Fibroblast of skin of scalp (primary cell): ENCODE data around the gene TRMT10C. TPM values are rescaled to one million over a fixed set of nuclear protein-coding genes. Genes with fewer than 3 reads are reported as not detected.
"Not testable (repeated sequence)": the region's sequence is repeated elsewhere in the genome, so short reads cannot be mapped to it uniquely, and the experiment has no call there.

Experiments
- DNase-seq: peaks from one replicate; pipeline ENCODE4 v3.0.0-alpha.2; 2013
- polyA plus RNA-seq, 2 experiments: library from polyadenylated mRNA; unstranded; fragments of 120-200 nt; gene quantifications; one replicate each; pipeline ENCODE4 v1.2.1, GENCODE V29; 2013; ENCODE audit not compliant: insufficient read length in 2 of 2

Gene TRMT10C
- 16.8 TPM for polyA plus RNA-seq (2013, experiment 1 of 2; ENCODE audit: insufficient read length)
- polyA plus RNA-seq (2013, experiment 2 of 2; ENCODE audit: insufficient read length) = 19.4 TPM

DNA sequence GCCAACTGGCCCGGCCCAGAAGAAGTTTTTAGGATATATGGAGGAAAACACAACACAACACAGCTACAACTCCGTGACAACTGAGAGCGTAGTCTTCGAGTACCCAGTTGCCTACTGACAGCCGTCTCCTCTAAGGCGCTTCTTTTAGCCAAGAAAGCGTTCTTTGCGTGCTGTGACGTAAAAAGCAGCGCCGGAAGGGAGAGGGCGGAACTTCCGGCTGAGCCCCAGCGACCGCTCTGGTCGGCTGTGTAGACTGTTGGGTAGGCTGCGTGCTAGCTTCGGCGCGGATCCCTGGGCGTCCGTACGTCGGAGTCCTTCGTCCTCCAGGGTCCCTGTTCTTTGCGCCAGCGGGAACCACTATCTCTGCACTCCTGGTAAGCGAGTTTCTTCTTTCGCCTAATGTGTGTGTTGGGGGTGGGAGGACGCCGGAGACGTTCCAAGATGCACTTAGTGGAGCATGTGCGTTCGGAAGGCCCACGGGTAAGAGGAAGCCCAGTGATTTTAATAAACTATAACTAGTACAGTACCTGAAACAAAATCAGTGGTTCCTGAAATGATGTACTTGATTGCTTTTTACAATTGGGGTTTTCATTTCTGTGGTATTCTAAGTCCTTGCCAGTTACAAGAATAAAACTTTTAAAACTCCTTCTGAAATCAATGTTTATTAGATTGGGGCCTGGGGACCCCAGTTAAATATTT is at the start of gene TRMT10C:
TRMT10C (plus strand) TSS at position 239 of the 699 bp plus-strand sequence. CDS start 2,914 bp downstream, outside the sequence.
- peak; percentile 94 for DNase-seq

DNA sequence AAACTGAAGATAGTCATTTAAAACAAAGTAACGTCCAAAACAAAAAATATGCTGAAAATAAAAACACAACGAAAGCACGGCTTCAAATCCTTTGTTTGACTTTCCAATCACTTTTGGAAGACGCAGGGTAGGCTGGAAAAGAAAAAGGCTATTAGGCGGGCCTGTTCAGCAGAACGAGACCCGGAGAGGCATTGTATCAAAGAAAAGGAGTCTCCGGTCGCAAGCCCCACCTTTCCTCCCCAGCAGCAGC is 49.3 kb upstream of the TRMT10C start:
- DNase-seq = no peak

DNA sequence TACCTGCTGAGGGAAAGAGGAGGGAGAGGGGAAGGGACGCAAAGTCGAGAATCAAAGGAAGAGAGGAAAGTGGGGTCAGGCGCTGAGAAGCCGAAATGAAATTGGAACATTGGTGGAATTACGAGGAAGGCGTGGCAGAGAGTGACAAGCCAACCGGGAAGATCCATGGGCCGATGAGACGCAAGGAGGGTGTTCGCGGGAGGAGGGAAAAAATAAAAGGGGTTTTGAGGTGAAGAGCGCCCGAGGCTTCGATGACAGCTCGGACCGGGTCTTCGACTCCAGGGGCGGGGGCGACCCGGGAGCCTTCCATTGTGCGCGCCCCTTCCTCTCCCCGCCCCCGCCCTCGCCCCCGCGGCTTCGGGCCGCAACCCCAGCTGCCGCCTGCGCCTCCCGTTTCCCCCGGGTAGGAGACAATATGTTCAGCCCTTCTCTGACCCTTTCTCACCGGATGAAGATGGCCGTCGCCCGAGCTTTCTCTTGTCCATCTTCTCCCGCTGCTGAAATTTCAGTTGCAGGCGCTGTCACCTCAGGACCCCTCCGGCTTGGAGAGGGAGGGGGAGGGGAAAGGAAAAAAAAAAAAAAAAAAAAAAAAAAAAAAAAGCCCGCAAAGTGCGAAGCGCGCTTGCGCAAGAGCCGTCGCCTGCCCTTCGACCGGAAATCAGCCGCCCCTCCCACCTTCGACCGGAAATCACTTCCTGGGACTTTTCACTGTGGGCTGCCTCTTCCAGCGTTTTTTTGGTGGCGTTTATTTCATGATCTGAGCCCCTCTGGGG is 48.8 kb upstream of the TRMT10C start, which contains the start of gene SENP7:
SENP7 (minus strand) TSS at position 567 of the 773 bp plus-strand sequence; CDS start at position 485, 82 bp downstream.
- DNase-seq = peak; percentile 87

GRCh38 chr3:101513419-101513986 is 48.2 kb upstream of the TRMT10C start:
- DNase-seq = no peak

DNA sequence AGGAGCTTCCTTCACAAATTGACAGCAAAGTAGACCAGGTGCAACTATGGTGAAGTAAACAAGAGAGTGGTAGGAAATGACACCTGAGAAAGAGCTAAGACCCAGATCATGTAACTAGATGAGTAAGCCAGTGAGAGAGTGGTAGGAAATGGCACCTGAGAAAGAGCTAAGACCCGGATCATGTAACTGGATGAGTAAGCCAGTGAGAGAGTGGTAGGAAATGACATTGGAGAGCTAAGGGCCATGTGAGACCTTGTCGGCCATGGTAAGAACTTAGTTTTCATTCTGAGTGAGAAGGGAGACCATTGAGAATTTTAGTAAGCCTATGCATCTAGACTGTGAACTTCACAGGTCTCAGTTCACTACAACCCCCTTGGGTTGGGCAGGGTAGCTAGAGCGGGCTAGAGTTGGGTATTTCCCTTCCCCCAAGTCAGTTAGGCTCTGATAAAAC is 43.2 kb upstream of the TRMT10C start:
- no peak for DNase-seq

- DNase-seq = no peak
Measured at GRCh38 chr3:101519685-101520365, 41.8 kb upstream of the TRMT10C start.

GRCh38 chr3:101521211-101521701 is 40.4 kb upstream of the TRMT10C start:
- DNase-seq = no peak

DNA sequence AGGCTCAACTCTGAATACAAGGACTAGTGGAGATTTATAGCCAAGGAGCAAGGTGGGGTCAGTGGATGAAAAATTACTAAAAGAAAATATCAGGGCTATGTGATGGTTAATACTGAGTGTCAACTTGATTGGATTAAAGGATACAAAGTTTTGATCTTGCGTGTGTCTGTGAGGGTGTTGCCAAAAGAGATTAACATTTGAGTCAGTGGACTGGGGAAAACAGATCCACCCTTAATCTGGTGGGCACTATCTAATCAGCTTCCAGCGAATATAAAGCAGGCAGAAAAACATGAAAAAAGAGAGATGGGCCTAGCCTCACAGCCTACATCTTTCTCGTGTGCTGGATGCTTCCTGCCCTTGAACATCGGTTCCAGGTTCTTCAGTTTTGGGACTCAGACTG is 34.2 kb upstream of the TRMT10C start:
- no peak for DNase-seq

DNA sequence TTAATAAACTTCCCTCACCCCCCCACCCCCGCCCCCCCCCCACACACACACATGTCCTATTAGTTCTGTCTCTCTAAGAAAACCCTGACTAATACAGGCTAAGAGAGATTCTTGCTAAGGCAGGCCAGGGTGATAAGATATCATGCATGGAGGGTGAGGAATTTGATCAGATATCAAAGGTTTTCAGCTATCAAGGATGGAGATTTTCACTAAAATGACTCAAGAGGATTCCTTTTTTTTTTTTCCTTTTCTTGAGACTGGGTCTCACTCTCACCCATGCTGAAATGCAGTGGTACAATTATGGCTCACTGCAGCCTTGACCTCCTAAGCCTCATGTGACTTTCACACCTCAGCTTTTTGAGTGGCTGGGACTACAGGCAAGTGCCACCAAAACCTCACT is 33.8 kb upstream of the TRMT10C start:
- DNase-seq = no peak

DNA sequence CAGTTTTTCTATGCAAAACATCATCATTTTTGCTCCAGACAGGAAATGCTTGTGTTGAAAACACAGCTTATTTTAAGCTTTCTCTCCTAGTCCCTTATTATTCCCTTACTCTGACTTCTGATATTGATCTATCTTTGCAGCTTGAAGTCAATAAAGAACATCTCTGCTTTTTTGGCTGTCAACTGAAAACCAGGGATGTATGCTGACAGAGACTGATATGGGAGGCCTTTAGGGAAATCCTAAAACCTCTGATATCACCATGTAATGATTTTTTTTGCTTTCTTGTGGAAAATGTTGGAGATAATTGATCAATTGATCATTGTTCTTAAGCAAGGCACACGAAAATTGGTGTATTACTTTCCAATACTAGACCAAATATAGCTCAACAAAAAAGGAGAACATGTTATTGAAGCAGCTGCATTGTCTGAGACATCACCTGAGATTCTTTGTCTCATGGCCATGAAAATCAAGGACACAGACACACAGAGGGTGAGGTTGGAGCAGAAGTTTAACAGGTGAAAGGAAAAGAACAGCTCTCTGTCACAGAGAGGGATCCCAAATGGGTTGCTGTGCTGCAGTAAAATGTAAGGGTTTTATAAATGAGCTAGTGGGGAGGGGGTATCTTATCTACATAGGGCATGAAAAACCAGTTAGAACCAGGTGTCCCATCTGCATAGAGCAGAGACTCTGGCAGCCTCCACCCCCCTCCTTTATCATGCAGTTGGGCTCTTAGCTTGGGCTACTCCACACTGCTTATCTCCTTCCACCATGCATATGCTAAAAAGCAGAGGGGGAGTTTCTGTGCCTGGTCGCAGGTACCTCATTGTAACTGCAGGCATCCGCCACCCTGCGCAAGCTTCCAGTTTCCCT is 31.6 kb upstream of the TRMT10C start:
- no peak for DNase-seq

- DNase-seq = no peak
Measured at GRCh38 chr3:101530686-101531047, 31.0 kb upstream of the TRMT10C start.

DNA sequence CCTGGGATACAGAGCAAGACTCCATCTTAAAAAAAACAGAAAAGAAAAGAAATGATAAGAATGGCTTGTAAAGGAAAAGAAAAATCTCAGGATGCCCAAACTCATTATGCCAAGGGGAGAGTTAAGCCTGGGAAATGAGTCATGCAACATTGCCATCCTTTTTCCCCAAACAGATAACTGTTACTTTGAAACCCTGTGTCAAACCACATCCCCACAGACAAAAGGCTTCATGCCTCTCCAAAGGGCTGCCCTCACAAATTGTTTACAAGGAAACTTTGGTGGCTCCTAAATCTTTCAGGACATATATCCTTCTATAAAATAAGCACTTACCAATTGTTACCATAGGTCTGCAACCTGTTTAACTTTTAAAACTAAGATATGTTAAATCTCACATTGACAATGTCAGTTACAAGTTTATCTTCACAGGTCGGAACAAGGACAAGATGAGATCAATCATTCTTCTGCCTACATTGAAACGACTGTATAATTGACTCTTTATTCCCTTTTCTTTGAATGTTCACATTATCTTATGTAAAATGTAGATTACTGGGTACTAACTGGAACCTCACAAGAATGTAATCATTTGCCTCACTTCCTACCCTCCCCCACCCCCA is 30.1 kb upstream of the TRMT10C start:
- DNase-seq = no peak

DNA sequence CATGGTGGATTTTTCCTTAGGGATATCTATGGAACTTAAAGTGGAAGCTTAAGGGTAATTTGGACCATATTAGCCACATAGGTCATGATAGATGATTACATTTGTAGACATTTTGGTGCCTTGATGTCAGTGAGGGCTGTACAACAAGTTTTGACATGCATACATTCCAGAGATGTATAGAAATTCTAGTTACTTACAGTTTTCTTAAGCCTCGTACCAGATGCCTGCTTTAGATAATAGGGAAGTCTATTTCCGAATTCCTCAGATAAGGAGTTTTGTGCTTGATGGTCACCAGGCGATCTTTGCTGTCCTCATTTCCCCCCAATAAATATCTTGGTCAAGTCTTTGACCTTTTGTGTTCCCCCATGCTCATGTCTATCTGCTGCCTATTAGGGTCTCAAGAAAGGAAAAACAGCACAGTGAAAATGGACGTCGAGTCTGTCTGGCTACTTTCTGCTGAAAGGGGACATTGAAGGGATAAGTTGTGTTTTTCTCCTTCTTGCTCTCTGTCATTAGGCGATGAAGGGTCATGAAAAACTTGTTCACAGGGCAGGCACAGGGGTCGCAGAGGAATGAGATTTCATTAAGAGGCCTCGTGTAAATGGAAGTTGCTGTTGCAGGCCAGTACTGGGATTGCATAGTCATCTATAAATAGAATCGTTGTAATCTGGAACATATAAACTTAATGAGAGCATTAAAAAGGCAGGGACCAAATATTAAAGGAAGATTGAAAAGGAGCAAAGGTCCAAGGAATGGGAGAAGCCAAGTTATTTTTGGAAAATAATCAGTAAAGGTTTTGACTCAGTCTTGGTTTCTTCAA is 28.7 kb upstream of the TRMT10C start:
- no peak for DNase-seq

GRCh38 chr3:101533603-101533968 is 28.1 kb upstream of the TRMT10C start:
- no peak for DNase-seq

DNA sequence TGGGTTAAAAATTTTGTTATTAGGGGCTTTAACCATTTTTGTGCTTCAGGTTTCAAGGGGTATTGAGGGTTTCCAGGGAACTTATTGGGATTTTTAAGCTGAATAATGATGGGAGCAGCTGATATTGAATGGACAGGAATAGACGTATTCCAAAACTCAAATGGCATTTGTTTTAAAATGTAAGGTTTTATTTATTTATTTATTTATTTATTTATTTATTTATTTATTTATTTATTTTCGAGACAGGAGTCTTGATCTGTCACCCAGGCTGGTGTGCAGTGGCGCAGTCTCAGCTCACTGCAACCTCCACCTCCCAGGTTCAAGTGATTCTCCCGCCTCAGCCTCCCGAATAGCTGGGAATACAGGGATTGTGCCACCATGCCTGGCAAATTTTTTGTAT is 26.4 kb upstream of the TRMT10C start:
- DNase-seq = no peak

DNA sequence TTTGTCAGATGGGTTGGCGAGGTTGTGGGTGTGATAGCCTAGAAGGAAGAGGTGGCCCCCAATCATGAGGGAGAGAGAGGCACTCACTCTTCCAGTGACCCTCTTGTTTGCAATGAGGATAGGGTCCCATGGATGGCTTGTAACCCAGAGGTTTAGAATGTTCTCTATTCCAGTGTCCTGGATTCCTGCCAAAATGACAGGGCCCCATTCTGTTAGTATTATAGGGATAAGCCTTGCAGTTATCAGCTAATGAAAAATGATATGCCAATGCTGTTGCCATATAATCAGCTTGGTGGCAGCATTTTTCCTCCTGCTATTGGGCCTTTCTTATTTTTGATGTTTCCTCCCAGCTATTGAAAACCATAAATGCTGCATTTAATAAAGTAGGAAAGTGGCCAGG is 25.4 kb upstream of the TRMT10C start:
- no peak for DNase-seq

DNA sequence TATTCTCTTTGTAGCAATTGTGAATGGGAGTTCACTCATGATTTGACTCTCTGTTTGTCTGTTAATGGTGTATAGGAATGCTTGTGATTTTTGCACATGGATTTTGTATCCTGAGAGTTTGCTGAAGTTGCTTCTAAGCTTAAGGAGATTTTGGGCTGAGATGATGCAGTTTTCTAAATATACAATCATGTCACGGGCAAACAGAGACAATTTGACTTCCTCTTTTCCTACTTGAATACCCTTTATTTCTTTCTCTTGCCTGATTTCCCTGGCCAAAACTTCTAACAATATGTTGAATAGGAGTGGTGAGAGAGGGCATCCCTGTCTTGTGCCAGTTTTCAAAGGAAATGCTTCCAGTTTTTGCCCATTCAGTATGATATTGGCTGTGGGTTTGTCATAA is 24.7 kb upstream of the TRMT10C start:
- not testable (repeated sequence) for DNase-seq

- no peak for DNase-seq
Measured at GRCh38 chr3:101542957-101543356, 18.7 kb upstream of the TRMT10C start.

DNA sequence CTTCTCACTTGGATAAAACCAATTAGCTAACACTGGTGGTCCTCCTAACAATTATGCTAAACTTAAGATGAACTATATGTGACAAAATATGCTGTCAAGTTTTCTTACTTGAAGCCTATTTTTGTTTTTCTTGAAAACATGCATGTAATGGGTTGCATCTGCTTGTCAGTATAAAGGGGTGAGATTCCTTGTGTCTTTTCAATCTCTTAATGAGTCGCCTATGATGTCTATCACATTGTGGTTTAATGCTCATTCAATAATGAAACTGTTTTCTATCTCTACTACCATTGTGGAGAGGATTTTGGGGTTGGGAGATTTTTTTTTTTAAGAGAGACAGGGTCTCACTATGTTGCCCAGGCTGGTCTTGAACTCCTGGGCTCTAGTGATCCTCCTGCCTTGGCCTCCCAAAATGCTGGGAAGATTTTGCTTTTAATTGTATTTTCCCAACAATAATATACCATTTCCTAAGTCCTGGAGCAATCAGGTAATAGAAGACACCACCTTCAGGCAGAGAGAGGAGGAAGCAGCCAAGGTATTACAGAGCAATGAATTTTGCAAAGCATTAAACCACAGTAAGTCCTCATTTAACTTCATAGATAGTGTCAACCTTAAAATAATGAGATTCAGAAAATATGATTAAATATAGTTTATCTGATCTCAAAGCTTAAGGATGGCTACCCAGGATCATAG is 17.4 kb upstream of the TRMT10C start:
- no peak for DNase-seq

GRCh38 chr3:101548527-101549105 is 13.1 kb upstream of the TRMT10C start:
- no peak for DNase-seq
